K562 (cell line): Measurements from ENCODE around the gene SEC14L2. TPM values are rescaled to one million over a fixed set of nuclear protein-coding genes. Genes with fewer than 3 reads are reported as not detected.
A peak's percentile ranks its signal among the peaks of the same experiment; 100 is the strongest.

Source experiments
- ATAC-seq: fragments of 200-7000 bp; cut with Tn5 transposase; 3 replicates; pipeline ENCODE4 v1.9.1; 2020; ENCODE audit warnings: moderate library complexity
- BruUV-seq: library from RNA; stranded (reverse); fragments of 400-500 nt; replicated peaks from 2 replicates; lab custom pipeline; 2021; lab: Mats Ljungman, UMichigan
- CTCF ChIA-PET: fragments of 300-600 bp; formaldehyde crosslinking; extraction: SDS; loops from one replicate; lab custom pipeline; 2021; ENCODE audit warnings: low intra/inter-chr PET ratio; lab: Yijun Ruan, JAX
- POLR2A ChIA-PET: fragments of 300-600, 350-650 bp; sonication (Branson Sonifier 250); formaldehyde crosslinking; extraction: SDS; loops from one replicate; lab custom pipeline; 2021; ENCODE audit warnings: antibody characterized with exemption, inconsistent platforms; lab: Yijun Ruan, JAX
- DNase-seq, 4 experiments: peaks; one replicate each; pipeline versions ENCODE4 v3.0.0 to v3.0.0-alpha.2; 2011 to 2018; ENCODE audit warnings: low spot score in 3 of 4, mixed read lengths in 3 of 4; ENCODE audit errors: extremely low read depth in 1 of 4
- FAIRE-seq: peaks from 2 replicates; lab custom pipeline; 2011; peaks lifted over from hg19 to GRCh38; lab: Jason Lieb, UNC
- H2AFZ ChIP-seq: 2 replicates; pipeline ENCODE4 v1.6.0; 2011; ENCODE audit warnings: low read depth, low read length, control low read depth, inconsistent platforms
- H3K27ac ChIP-seq: fragments of 200-600 bp; 3 replicates; pipeline ENCODE4 v1.8.0; 2011; ENCODE audit warnings: low read depth, mild to moderate bottlenecking, control low read depth, inconsistent platforms, low read length, moderate library complexity, mixed read lengths; ENCODE audit errors: extremely low read depth
- H3K27me3 ChIP-seq, 2 experiments: fragments of 300-600 bp in 1 of 2; 2 replicates in 1 of 2; 3 replicates in 1 of 2; pipeline versions ENCODE4 v1.6.0 to v1.8.0; 2011; ENCODE audit warnings: inconsistent platforms in 2 of 2, low read length in 2 of 2, mild to moderate bottlenecking in 1 of 2, mixed read lengths in 1 of 2, moderate library complexity in 1 of 2; ENCODE audit not compliant: control insufficient read depth in 2 of 2, insufficient read depth in 2 of 2
- H3K36me3 ChIP-seq: fragments of 300-600 bp; 3 replicates; pipeline ENCODE4 v1.8.0; 2011; ENCODE audit warnings: mild to moderate bottlenecking, low read length, inconsistent platforms; ENCODE audit not compliant: control insufficient read depth, insufficient read depth
- H3K4me1 ChIP-seq, 2 experiments: fragments of 200-600 bp in 1 of 2; replicated peaks in 1 of 2; 2 replicates in 1 of 2; 3 replicates in 1 of 2; pipeline versions ENCODE4 v1.5.1 to v1.8.0; 2011; ENCODE audit warnings: inconsistent platforms in 2 of 2, low read length in 2 of 2, mild to moderate bottlenecking in 1 of 2, mixed read lengths in 1 of 2, moderate library complexity in 1 of 2; ENCODE audit not compliant: control insufficient read depth in 2 of 2, insufficient read depth in 2 of 2
- H3K4me2 ChIP-seq: 2 replicates; pipeline ENCODE4 v1.6.1; 2011; ENCODE audit warnings: low read length, control low read depth, inconsistent platforms, mixed read lengths; ENCODE audit not compliant: insufficient read depth
- H3K4me3 ChIP-seq: fragments of 200-600 bp; sonication (generic), shearing (Covaris generic); 2 replicates; pipeline ENCODE4 v1.5.1; 2016; ENCODE audit warnings: control low read depth, inconsistent platforms
- H3K79me2 ChIP-seq: fragments of 200-600 bp; 3 replicates; pipeline ENCODE4 v1.8.0; 2011; ENCODE audit warnings: low read length, inconsistent platforms; ENCODE audit not compliant: control insufficient read depth, insufficient read depth
- H3K9ac ChIP-seq, 2 experiments: 2 replicates each; pipeline versions ENCODE4 v1.6.0 to v1.6.1; 2011; ENCODE audit warnings: low read depth in 2 of 2, low read length in 2 of 2, control low read depth in 1 of 2, inconsistent platforms in 1 of 2, mild to moderate bottlenecking in 1 of 2, mixed read lengths in 1 of 2; ENCODE audit not compliant: insufficient read depth in 1 of 2
- H3K9me1 ChIP-seq: one replicate; pipeline ENCODE4 v1.6.0; 2011; ENCODE audit warnings: inconsistent platforms, mild to moderate bottlenecking, low read length, moderate library complexity; ENCODE audit not compliant: control insufficient read depth, insufficient read depth
- H3K9me3 ChIP-seq: replicated peaks from 2 replicates; pipeline ENCODE4 v1.5.1; 2011; ENCODE audit warnings: low read depth, low read length, inconsistent platforms; ENCODE audit not compliant: control insufficient read depth, insufficient read depth
- H4K20me1 ChIP-seq: replicated peaks from 2 replicates; pipeline ENCODE4 v1.6.1; 2011; ENCODE audit warnings: low read length, inconsistent platforms, mixed read lengths; ENCODE audit not compliant: control insufficient read depth, insufficient read depth
- CREM ChIP-seq: IDR thresholded peaks from 2 replicates; pipeline ENCODE4 v1.6.1; 2014; ENCODE audit warnings: antibody characterized with exemption, low read depth
- FOXA1 ChIP-seq: fragments of 450-650 bp; IDR thresholded peaks from 2 replicates; pipeline ENCODE4 v1.6.1; 2016; ENCODE audit warnings: mild to moderate bottlenecking, borderline replicate concordance
- GABPA ChIP-seq: fragments of 200-800 bp; sonication (Bioruptor generic); conservative IDR thresholded peaks from 2 replicates; pipeline ENCODE4 v1.6.1; 2016; ENCODE audit warnings: low read depth, missing genetic modification characterization, missing compliant biosample characterization
- HDAC6 ChIP-seq: IDR thresholded peaks from 2 replicates; pipeline ENCODE4 v1.6.1; 2012; ENCODE audit warnings: low read depth, mild to moderate bottlenecking, control low read depth, inconsistent platforms, low read length, moderate library complexity
- HNRNPUL1 ChIP-seq: fragments of 200-400 bp; formaldehyde crosslinking; IDR thresholded peaks from 2 replicates; pipeline ENCODE4 v1.6.1; 2017; ENCODE audit warnings: low read length
- KLF6 ChIP-seq: fragments of 250-450 bp; sonication (Bioruptor Pico); IDR thresholded peaks from 2 replicates; pipeline ENCODE4 v1.4.0; 2020; ENCODE audit warnings: mild to moderate bottlenecking, moderate library complexity, borderline replicate concordance
- PHF8 ChIP-seq: fragments of 200-600 bp; sonication (generic); IDR thresholded peaks from 2 replicates; pipeline ENCODE4 v1.6.1; 2012; ENCODE audit warnings: mixed run types, mild to moderate bottlenecking, inconsistent platforms, low read length, moderate library complexity, borderline replicate concordance
- RB1 ChIP-seq: fragments of 450-650 bp; IDR thresholded peaks from 2 replicates; pipeline ENCODE4 v1.6.1; 2017; ENCODE audit warnings: low read depth, mild to moderate bottlenecking
- SMC3 ChIP-seq: conservative IDR thresholded peaks from 2 replicates; pipeline ENCODE4 v1.6.1; 2011; ENCODE audit warnings: low read depth, low read length, improper control_type of control experiment; ENCODE audit not compliant: insufficient read depth
- STAG1 ChIP-seq: sonication (generic); formaldehyde crosslinking; IDR thresholded peaks from 2 replicates; pipeline ENCODE4 v1.5.0; 2020; ENCODE audit warnings: missing genetic modification reagents, borderline replicate concordance
- ZBTB7A ChIP-seq: IDR thresholded peaks from 2 replicates; pipeline ENCODE4 v1.6.1; 2011; ENCODE audit warnings: low read depth, mild to moderate bottlenecking, low read length, moderate library complexity, borderline replicate concordance; ENCODE audit not compliant: control insufficient read depth
- WGBS: fragments of 100-300 bp; shearing (Covaris generic); methylation state at CpG from one replicate; pipeline ENCODE4 v1.1.6; 2016; ENCODE audit warnings: low coverage, mixed read lengths; ENCODE audit not compliant: insufficient coverage; ENCODE audit errors: missing lambda C conversion rate; 5-methylcytosine and 5-hydroxymethylcytosine counted together
- in situ Hi-C: fragments of 300-500 bp; cut with MboI; formaldehyde crosslinking; loops from 4 replicates; pipeline ENCODE4 v1.15.0; 2018; ENCODE audit warnings: inconsistent platforms, mixed read lengths
- intact Hi-C: fragments of 100-400 bp; cut with micrococcal nuclease; formaldehyde crosslinking; loops from 2 replicates; pipeline ENCODE4 v1.14.2; 2022
- polyA plus RNA-seq, 8 experiments: library from polyadenylated mRNA; depleted of rRNA in 4 of 8; stranded (reverse) in 5 of 8; unstranded in 3 of 8; fragments of >200 nt; fragmentation: Nextera tagmentation in 2 of 8; fragmentation: Illumina TruSeq in 1 of 8; extraction: Ambion mirVana in 2 of 8; extraction: Trizol in 1 of 8; gene quantifications; 2 replicates each; pipeline versions ENCODE4 v1.2.1 to v1.2.3, GENCODE V29; 2011 to 2014; ENCODE audit warnings: inconsistent platforms in 1 of 8, missing spikeins in 1 of 8
- total RNA-seq, 7 experiments: library from RNA; depleted of rRNA in 6 of 7; stranded (reverse); fragments of >200 nt in 6 of 7; fragmentation: Illumina TruSeq in 2 of 7; extraction: Trizol in 2 of 7; gene quantifications; 2 replicates each; pipeline versions ENCODE4 v1.2.1 to v1.2.3, GENCODE V29; 2011 to 2021; ENCODE audit warnings: low replicate concordance in 1 of 7
- TF ChIP-seq, protein P1 (sequence below): IDR thresholded peaks from 2 replicates; pipeline ENCODE4 v1.6.1; 2011; ENCODE audit warnings: borderline replicate concordance, low read depth, mild to moderate bottlenecking, moderate library complexity, low read length; ENCODE audit not compliant: insufficient read depth, poor library complexity, severe bottlenecking
- TF ChIP-seq, protein P2 (sequence below), 3 experiments: IDR thresholded peaks in 2 of 3; conservative IDR thresholded peaks in 1 of 3; 2 replicates each; pipeline ENCODE4 v1.5.1; 2011 to 2012; ENCODE audit warnings: low read length in 3 of 3, mild to moderate bottlenecking in 3 of 3, control low read depth in 2 of 3, improper control_type of control experiment in 1 of 3, inconsistent platforms in 1 of 3, low read depth in 1 of 3, mixed read lengths in 1 of 3, moderate library complexity in 1 of 3; ENCODE audit not compliant: insufficient read depth in 2 of 3
- TF ChIP-seq, protein P3 (sequence below): fragments of 200-800 bp; sonication (Bioruptor generic); IDR thresholded peaks from 2 replicates; pipeline ENCODE4 v1.6.1; 2017; ENCODE audit warnings: missing genetic modification characterization, missing compliant biosample characterization

SEC14L2 gene
- total and polyA plus RNA-seq, 9 of the 15 experiments (the other 6 are each of a cell fraction or from before 2014, with no cell fraction given), result 0.03 to 0.17 (median 0.10) TPM

DNA sequence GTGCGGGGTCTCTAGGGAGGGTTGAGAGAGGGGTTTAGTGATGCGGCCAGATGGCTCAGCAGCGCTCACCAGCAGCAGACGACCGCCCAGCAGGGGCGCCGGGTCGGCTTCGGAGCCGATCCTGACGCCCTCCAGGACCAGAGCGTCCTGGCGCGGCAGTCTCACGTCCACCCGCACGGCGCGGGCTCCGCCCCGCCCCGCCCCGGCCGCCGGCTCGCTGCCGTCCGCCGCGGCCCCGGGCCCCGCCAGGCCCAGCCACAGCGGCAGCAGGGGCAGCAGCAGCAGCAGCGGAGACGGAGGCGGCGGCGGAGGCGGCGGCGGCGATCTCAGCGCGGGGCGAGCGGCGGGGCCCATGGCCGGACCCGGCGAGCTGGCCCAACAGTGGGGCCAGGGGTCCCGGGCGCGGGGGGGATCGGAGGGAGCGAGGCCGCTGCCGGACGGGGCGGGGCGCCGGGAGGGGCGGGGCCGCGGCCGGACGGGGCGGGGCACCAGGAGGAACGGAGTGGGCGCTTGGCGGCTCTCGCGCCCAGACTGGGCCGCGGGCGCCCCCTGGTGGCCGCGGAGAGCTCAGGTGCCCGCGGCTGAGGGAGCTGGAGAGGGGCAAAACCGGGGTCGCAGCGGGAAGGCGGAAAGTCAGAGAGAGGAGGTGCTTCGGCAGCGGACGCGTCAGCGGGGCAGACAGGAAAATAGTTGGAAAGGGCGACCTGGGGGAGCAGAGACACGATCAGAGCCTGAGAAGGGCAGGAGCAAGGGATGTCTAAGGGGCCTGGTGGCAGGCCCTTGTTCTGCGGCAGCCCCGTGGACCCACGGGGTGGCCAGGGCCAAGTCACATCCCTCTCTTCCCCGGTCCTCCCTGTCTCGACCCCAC is 9.6 kb upstream of the SEC14L2 start, which contains the start of gene RNF215:
Gene RNF215 (minus strand): TSS at position 452 of the 868 bp plus-strand sequence. CDS start 98 bp downstream, at position 354.
- FAIRE-seq (no peak), ATAC-seq (peak; percentile 88), DNase-seq (peak; percentile 82 to 93 (median 91))
- ChIA-PET POLR2A (interaction anchor here (0.9 kb wide), 1 partner anchor 124 kb away, joined by 3 read pairs; no protein-coding TSS in a partner anchor), CTCF (interaction anchor here (1.2 to 2.4 kb wide), 3 partner anchors 98 to 124 kb away, joined by 7 to 31 read pairs (median 16); no protein-coding TSS in a partner anchor)
- no TSS peak for BruUV-seq
- Histone ChIP-seq H3K4me1 (peaks cover 12 to 25% of the 10 kb centered on the region in 2 experiments; a peak in 4 of 5 replicates), H3K27me3 (no peaks in the 10 kb centered on the region), H4K20me1 (no peaks in the 10 kb centered on the region), H3K9ac (peak within 1 kb of the TSS; percentile 44 to 90; a peak in 3 of 4 replicates), H3K27ac (no peak within 1 kb of the TSS), H3K36me3 (no peaks in the 10 kb centered on the region), H3K4me3 (peak within 1 kb of the TSS; percentile 48), H2AFZ (peak within 1 kb of the TSS; percentile 87), H3K9me1 (no peaks in the 10 kb centered on the region), H3K9me3 (peaks cover 8% of the 10 kb centered on the region; the same call in 1 of the 2 replicates), H3K79me2 (no peaks in the 10 kb centered on the region), H3K4me2 (peak within 1 kb of the TSS; percentile 73)
- in situ Hi-C loops (loop anchor here (25.0 kb wide), 1 partner anchor 275 kb away; no protein-coding TSS in a partner anchor), intact Hi-C loops (loop anchor here (1.0 to 5.0 kb wide), 2 partner anchors 100 to 280 kb away; no protein-coding TSS in a partner anchor)
- WGBS, result 0% methylated on average over 5 of the region's 95 CpGs
- TF ChIP-seq, protein P1, sequence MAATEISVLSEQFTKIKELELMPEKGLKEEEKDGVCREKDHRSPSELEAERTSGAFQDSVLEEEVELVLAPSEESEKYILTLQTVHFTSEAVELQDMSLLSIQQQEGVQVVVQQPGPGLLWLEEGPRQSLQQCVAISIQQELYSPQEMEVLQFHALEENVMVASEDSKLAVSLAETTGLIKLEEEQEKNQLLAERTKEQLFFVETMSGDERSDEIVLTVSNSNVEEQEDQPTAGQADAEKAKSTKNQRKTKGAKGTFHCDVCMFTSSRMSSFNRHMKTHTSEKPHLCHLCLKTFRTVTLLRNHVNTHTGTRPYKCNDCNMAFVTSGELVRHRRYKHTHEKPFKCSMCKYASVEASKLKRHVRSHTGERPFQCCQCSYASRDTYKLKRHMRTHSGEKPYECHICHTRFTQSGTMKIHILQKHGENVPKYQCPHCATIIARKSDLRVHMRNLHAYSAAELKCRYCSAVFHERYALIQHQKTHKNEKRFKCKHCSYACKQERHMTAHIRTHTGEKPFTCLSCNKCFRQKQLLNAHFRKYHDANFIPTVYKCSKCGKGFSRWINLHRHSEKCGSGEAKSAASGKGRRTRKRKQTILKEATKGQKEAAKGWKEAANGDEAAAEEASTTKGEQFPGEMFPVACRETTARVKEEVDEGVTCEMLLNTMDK, result peak; percentile 60
- TF ChIP-seq FOXA1, result no peak
- no peak for TF ChIP-seq KLF6 (CRISPR knock-in tag)
- TF ChIP-seq, protein P2, sequence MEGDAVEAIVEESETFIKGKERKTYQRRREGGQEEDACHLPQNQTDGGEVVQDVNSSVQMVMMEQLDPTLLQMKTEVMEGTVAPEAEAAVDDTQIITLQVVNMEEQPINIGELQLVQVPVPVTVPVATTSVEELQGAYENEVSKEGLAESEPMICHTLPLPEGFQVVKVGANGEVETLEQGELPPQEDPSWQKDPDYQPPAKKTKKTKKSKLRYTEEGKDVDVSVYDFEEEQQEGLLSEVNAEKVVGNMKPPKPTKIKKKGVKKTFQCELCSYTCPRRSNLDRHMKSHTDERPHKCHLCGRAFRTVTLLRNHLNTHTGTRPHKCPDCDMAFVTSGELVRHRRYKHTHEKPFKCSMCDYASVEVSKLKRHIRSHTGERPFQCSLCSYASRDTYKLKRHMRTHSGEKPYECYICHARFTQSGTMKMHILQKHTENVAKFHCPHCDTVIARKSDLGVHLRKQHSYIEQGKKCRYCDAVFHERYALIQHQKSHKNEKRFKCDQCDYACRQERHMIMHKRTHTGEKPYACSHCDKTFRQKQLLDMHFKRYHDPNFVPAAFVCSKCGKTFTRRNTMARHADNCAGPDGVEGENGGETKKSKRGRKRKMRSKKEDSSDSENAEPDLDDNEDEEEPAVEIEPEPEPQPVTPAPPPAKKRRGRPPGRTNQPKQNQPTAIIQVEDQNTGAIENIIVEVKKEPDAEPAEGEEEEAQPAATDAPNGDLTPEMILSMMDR (IDR thresholded peaks at IDR 0.05 in 2 of 3, conservative IDR thresholded peaks at IDR 0.05 in 1 of 3; ENCODE audit: insufficient read depth in 2 of 3, low read depth in 1 of 3, low read length in 3 of 3), result peak; percentile 69 to 87 (median 73)
- no peak for TF ChIP-seq HNRNPUL1
- peak; percentile 43; the same call in 1 of the 2 replicates for TF ChIP-seq STAG1 (CRISPR knock-in tag)
- TF ChIP-seq, protein P3, sequence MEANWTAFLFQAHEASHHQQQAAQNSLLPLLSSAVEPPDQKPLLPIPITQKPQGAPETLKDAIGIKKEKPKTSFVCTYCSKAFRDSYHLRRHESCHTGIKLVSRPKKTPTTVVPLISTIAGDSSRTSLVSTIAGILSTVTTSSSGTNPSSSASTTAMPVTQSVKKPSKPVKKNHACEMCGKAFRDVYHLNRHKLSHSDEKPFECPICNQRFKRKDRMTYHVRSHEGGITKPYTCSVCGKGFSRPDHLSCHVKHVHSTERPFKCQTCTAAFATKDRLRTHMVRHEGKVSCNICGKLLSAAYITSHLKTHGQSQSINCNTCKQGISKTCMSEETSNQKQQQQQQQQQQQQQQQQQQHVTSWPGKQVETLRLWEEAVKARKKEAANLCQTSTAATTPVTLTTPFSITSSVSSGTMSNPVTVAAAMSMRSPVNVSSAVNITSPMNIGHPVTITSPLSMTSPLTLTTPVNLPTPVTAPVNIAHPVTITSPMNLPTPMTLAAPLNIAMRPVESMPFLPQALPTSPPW (CRISPR knock-in tag), result peak; percentile 76
- TF ChIP-seq PHF8, result peak; percentile 44; the same call in 1 of the 2 replicates
- TF ChIP-seq RB1, result peak; percentile 32; the same call in 1 of the 2 replicates
- TF ChIP-seq CREM, result 0 out of 2 replicates have a peak, but pooled peaks have one; percentile 22
- peak; percentile 95 for TF ChIP-seq ZBTB7A
- TF ChIP-seq HDAC6, result no peak
- TF ChIP-seq GABPA (tag), result peak; percentile 42; the same call in 1 of the 2 replicates
- TF ChIP-seq SMC3, result peak; percentile 81
